ENCODE data around the gene TULP4.

Gene TULP4

DNA sequence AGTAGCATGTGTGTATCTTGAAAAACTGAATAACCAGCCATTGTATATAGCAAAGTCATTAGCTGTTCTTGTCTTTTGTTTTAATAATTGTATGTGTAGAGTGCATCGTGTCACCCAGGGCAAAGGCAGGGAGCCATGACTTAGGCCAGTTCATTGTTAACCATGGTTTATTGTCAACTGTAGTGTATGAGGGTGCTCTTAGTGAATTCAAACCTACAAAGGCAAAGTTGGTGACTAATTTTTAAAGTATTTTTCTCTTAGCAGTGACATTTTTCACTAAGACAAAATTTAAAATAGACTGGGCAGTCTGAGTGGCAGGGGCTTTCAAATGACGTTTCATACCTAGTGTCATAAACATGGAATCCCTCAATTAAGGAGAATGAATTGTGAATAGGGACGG, 79.0 kb downstream of the TULP4 start:
- TF ChIP-seq TAF1 (IDR thresholded peaks at IDR 0.05; ENCODE audit: low read depth) = no peak
- no peak for TF ChIP-seq ZBTB7A (IDR thresholded peaks at IDR 0.05; ENCODE audit: low read depth)
- TF ChIP-seq TEAD4 (IDR thresholded peaks at IDR 0.05) = no peak
- TF ChIP-seq MAX (IDR thresholded peaks at IDR 0.05) = no peak
- TF ChIP-seq NFIC (IDR thresholded peaks at IDR 0.05) = no peak
- no peak for TF ChIP-seq CREB1 (IDR thresholded peaks at IDR 0.05; ENCODE audit: low read depth)
- TF ChIP-seq, protein P1, sequence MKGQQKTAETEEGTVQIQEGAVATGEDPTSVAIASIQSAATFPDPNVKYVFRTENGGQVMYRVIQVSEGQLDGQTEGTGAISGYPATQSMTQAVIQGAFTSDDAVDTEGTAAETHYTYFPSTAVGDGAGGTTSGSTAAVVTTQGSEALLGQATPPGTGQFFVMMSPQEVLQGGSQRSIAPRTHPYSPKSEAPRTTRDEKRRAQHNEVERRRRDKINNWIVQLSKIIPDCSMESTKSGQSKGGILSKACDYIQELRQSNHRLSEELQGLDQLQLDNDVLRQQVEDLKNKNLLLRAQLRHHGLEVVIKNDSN (IDR thresholded peaks at IDR 0.05) = no peak
- no peak for TF ChIP-seq CEBPB (IDR thresholded peaks at IDR 0.05)
- TF ChIP-seq EGR1 (IDR thresholded peaks at IDR 0.05) = no peak
- no peak for TF ChIP-seq YY1 (IDR thresholded peaks at IDR 0.05; ENCODE audit: low read depth)

DNA sequence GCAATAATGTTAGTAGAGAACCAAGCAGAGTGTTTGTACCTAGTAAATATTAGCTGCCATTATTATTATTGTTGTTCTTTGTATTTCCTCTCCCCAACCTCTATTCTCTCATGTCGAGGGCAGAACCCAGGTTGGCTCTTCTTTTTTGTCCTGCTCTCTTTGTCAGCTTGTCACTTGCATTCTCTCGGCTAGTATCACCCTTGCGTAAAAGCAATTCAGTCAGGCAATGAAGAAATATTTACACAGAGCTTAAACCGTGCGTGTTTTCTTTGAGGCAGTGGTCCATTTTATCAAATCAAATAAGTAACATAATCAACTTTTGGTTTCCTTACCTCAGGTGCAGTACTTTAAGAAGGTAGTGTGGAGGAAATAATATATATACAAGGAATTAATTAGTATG, 83.9 kb downstream of the TULP4 start:
- no peak for TF ChIP-seq YY1 (IDR thresholded peaks at IDR 0.05; ENCODE audit: low read depth)
- TF ChIP-seq EGR1 (IDR thresholded peaks at IDR 0.05) = no peak
- no peak for TF ChIP-seq ZBTB7A (IDR thresholded peaks at IDR 0.05; ENCODE audit: low read depth)
- TF ChIP-seq, protein P1 (IDR thresholded peaks at IDR 0.05) = no peak
- TF ChIP-seq RAD21 (IDR thresholded peaks at IDR 0.05; ENCODE audit: low read depth) = no peak
- TF ChIP-seq NFIC (IDR thresholded peaks at IDR 0.05) = no peak
- TF ChIP-seq TAF1 (IDR thresholded peaks at IDR 0.05; ENCODE audit: low read depth) = no peak
- no peak for TF ChIP-seq CREB1 (IDR thresholded peaks at IDR 0.05; ENCODE audit: low read depth)
- no peak for TF ChIP-seq CEBPB (IDR thresholded peaks at IDR 0.05)
- no peak for TF ChIP-seq FOXM1 (IDR thresholded peaks at IDR 0.05; ENCODE audit: borderline replicate concordance, low read depth)
- TF ChIP-seq TCF12 (IDR thresholded peaks at IDR 0.05; ENCODE audit: low read depth) = no peak
- no peak for TF ChIP-seq MAX (IDR thresholded peaks at IDR 0.05)
- TF ChIP-seq TEAD4 (IDR thresholded peaks at IDR 0.05) = no peak
- no peak for TF ChIP-seq EP300 (IDR thresholded peaks at IDR 0.05; ENCODE audit: borderline replicate concordance)
- TF ChIP-seq, protein P2, sequence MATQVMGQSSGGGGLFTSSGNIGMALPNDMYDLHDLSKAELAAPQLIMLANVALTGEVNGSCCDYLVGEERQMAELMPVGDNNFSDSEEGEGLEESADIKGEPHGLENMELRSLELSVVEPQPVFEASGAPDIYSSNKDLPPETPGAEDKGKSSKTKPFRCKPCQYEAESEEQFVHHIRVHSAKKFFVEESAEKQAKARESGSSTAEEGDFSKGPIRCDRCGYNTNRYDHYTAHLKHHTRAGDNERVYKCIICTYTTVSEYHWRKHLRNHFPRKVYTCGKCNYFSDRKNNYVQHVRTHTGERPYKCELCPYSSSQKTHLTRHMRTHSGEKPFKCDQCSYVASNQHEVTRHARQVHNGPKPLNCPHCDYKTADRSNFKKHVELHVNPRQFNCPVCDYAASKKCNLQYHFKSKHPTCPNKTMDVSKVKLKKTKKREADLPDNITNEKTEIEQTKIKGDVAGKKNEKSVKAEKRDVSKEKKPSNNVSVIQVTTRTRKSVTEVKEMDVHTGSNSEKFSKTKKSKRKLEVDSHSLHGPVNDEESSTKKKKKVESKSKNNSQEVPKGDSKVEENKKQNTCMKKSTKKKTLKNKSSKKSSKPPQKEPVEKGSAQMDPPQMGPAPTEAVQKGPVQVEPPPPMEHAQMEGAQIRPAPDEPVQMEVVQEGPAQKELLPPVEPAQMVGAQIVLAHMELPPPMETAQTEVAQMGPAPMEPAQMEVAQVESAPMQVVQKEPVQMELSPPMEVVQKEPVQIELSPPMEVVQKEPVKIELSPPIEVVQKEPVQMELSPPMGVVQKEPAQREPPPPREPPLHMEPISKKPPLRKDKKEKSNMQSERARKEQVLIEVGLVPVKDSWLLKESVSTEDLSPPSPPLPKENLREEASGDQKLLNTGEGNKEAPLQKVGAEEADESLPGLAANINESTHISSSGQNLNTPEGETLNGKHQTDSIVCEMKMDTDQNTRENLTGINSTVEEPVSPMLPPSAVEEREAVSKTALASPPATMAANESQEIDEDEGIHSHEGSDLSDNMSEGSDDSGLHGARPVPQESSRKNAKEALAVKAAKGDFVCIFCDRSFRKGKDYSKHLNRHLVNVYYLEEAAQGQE (IDR thresholded peaks at IDR 0.05; ENCODE audit: low read depth) = no peak

GRCh38 chr6:158397578-158397977, 85.3 kb downstream of the TULP4 start:
- no peak for TF ChIP-seq CREB1 (IDR thresholded peaks at IDR 0.05; ENCODE audit: low read depth)
- TF ChIP-seq, protein P1 (IDR thresholded peaks at IDR 0.05) = no peak
- no peak for TF ChIP-seq TAF1 (IDR thresholded peaks at IDR 0.05; ENCODE audit: low read depth)
- no peak for TF ChIP-seq YY1 (IDR thresholded peaks at IDR 0.05; ENCODE audit: low read depth)

GRCh38 chr6:158398252-158399024, 86.2 kb downstream of the TULP4 start:
- TF ChIP-seq CEBPB (IDR thresholded peaks at IDR 0.05) (no peak), TEAD4 (IDR thresholded peaks at IDR 0.05) (no peak), MAX (IDR thresholded peaks at IDR 0.05) (no peak), TCF12 (IDR thresholded peaks at IDR 0.05; ENCODE audit: low read depth) (no peak), RAD21 (IDR thresholded peaks at IDR 0.05; ENCODE audit: low read depth) (no peak)
- TF ChIP-seq, protein P1 (IDR thresholded peaks at IDR 0.05) = no peak

- TF ChIP-seq CREB1 (IDR thresholded peaks at IDR 0.05; ENCODE audit: low read depth) (no peak), TCF12 (IDR thresholded peaks at IDR 0.05; ENCODE audit: low read depth) (no peak), MAX (IDR thresholded peaks at IDR 0.05) (no peak), ZBTB7A (IDR thresholded peaks at IDR 0.05; ENCODE audit: low read depth) (no peak), NFIC (IDR thresholded peaks at IDR 0.05) (no peak), CEBPB (IDR thresholded peaks at IDR 0.05) (no peak), RAD21 (IDR thresholded peaks at IDR 0.05; ENCODE audit: low read depth) (no peak), EP300 (IDR thresholded peaks at IDR 0.05; ENCODE audit: borderline replicate concordance) (no peak), TAF1 (IDR thresholded peaks at IDR 0.05; ENCODE audit: low read depth) (no peak), FOXM1 (IDR thresholded peaks at IDR 0.05; ENCODE audit: borderline replicate concordance, low read depth) (no peak), YY1 (IDR thresholded peaks at IDR 0.05; ENCODE audit: low read depth) (no peak), EGR1 (IDR thresholded peaks at IDR 0.05) (no peak), TEAD4 (IDR thresholded peaks at IDR 0.05) (no peak)
- TF ChIP-seq, protein P1 (IDR thresholded peaks at IDR 0.05) = no peak
- TF ChIP-seq, protein P2 (IDR thresholded peaks at IDR 0.05; ENCODE audit: low read depth) = no peak
Measured at GRCh38 chr6:158399040-158399700, 86.9 kb downstream of the TULP4 start.
